ENCODE results near the gene IGF1R. TPM values are rescaled to one million over a fixed set of nuclear protein-coding genes. Genes with fewer than 3 reads are reported as not detected.
A peak's percentile ranks its signal among the peaks of the same experiment; 100 is the strongest.

IGF1R gene
- total and polyA plus RNA-seq, 2 of the 13 experiments (the other 11 are each of a cell fraction or from before 2014, with no cell fraction given) = 15.9 to 18.4 TPM

DNA sequence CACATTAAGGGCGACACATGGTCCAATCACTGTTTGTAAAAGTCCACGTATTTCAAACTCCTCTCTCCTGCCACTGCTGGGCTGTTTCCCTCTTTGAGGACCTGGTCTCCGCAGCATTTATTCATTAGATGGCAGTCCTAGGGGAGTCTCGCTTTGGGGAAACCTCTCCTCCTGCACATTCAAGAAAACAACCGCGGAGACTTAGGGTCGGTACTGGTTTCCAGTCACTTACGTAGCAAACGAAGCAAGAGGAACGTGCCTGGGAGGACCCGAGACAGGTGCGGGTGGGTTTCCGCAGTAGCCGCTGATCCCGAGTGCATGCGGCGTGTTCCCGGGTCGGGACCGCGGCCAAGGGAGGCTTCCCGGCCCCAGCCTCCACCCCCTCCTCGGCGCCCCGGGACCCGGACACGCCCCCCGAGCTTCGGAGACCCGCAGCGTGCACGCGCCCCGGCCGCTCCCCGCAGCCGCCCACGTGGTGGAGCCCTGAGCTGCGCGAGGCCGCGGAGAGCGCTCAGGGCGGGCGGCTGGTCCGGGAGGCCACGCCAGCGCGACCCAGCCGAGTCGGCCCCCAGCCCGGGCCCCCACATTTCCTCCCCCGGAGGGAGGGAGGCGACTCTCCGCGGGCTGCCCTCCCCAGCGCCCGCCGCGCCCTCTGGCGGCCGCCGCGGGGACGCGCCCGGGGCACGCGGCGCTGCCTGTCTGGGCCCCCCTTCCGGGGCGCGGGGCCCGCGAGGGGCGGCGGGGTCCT lies 1.1 kb upstream of the IGF1R start (continued):
- TF ChIP-seq ZNF546 (CRISPR knock-in tag; conservative IDR thresholded peaks at IDR 0.05) (0 out of 2 replicates have a peak, but pooled peaks have one; percentile 47), DR1 (CRISPR knock-in tag; IDR thresholded peaks at IDR 0.05) (no peak), PRPF4 (IDR thresholded peaks at IDR 0.05; ENCODE audit: low read depth, low read length, poor library complexity, severe bottlenecking) (no peak), CBX2 (IDR thresholded peaks at IDR 0.05; ENCODE audit: low read depth, low read length) (no peak; the same call in 1 of the 2 replicates), CBX2 (CRISPR knock-in tag; IDR thresholded peaks at IDR 0.05; ENCODE audit: low read depth) (peak; percentile 93; the same call in 1 of the 2 replicates), MATR3 (CRISPR knock-in tag; IDR thresholded peaks at IDR 0.05) (no peak), ZBTB3 (CRISPR knock-in tag; IDR thresholded peaks at IDR 0.05; ENCODE audit: borderline replicate concordance, low read depth) (no peak), ZNF160 (CRISPR knock-in tag; IDR thresholded peaks at IDR 0.05) (peak; percentile 81), MEIS2 (CRISPR knock-in tag; IDR thresholded peaks at IDR 0.05) (peak; percentile 76; the same call in 1 of the 2 replicates), ZNF883 (CRISPR knock-in tag; IDR thresholded peaks at IDR 0.05; ENCODE audit: not compliant biosample characterization) (peak; percentile 89)
- TF ChIP-seq, protein P1, sequence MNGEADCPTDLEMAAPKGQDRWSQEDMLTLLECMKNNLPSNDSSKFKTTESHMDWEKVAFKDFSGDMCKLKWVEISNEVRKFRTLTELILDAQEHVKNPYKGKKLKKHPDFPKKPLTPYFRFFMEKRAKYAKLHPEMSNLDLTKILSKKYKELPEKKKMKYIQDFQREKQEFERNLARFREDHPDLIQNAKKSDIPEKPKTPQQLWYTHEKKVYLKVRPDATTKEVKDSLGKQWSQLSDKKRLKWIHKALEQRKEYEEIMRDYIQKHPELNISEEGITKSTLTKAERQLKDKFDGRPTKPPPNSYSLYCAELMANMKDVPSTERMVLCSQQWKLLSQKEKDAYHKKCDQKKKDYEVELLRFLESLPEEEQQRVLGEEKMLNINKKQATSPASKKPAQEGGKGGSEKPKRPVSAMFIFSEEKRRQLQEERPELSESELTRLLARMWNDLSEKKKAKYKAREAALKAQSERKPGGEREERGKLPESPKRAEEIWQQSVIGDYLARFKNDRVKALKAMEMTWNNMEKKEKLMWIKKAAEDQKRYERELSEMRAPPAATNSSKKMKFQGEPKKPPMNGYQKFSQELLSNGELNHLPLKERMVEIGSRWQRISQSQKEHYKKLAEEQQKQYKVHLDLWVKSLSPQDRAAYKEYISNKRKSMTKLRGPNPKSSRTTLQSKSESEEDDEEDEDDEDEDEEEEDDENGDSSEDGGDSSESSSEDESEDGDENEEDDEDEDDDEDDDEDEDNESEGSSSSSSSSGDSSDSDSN (CRISPR knock-in tag; IDR thresholded peaks at IDR 0.05) = peak; percentile 63; the same call in 1 of the 2 replicates
- TF ChIP-seq, protein P2, sequence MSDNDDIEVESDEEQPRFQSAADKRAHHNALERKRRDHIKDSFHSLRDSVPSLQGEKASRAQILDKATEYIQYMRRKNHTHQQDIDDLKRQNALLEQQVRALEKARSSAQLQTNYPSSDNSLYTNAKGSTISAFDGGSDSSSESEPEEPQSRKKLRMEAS (IDR thresholded peaks at IDR 0.05) = peak; percentile 98
- TF ChIP-seq, protein P3, sequence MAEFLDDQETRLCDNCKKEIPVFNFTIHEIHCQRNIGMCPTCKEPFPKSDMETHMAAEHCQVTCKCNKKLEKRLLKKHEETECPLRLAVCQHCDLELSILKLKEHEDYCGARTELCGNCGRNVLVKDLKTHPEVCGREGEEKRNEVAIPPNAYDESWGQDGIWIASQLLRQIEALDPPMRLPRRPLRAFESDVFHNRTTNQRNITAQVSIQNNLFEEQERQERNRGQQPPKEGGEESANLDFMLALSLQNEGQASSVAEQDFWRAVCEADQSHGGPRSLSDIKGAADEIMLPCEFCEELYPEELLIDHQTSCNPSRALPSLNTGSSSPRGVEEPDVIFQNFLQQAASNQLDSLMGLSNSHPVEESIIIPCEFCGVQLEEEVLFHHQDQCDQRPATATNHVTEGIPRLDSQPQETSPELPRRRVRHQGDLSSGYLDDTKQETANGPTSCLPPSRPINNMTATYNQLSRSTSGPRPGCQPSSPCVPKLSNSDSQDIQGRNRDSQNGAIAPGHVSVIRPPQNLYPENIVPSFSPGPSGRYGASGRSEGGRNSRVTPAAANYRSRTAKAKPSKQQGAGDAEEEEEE (CRISPR knock-in tag; IDR thresholded peaks at IDR 0.05; ENCODE audit: borderline replicate concordance) = no peak
- TF ChIP-seq, protein P4, sequence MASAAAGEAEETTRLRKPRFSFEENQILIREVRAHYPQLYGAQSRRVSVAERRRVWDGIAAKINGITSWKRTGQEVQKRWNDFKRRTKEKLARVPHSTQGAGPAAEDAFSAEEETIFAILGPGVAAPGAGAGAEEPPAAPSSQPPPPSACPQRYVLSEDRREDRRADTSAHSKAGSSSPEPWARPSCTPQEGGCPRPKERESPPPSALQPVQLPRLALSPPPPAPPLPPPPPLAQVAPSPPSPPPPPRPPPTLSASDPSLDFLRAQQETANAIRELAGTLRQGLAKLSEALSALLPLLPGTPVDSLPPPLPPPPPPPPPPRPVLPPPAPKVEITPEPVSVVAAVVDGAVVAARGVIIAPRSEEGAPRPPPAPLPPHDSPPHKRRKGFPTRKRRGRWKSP (CRISPR knock-in tag; IDR thresholded peaks at IDR 0.05) = no peak
- TF ChIP-seq, protein P5, sequence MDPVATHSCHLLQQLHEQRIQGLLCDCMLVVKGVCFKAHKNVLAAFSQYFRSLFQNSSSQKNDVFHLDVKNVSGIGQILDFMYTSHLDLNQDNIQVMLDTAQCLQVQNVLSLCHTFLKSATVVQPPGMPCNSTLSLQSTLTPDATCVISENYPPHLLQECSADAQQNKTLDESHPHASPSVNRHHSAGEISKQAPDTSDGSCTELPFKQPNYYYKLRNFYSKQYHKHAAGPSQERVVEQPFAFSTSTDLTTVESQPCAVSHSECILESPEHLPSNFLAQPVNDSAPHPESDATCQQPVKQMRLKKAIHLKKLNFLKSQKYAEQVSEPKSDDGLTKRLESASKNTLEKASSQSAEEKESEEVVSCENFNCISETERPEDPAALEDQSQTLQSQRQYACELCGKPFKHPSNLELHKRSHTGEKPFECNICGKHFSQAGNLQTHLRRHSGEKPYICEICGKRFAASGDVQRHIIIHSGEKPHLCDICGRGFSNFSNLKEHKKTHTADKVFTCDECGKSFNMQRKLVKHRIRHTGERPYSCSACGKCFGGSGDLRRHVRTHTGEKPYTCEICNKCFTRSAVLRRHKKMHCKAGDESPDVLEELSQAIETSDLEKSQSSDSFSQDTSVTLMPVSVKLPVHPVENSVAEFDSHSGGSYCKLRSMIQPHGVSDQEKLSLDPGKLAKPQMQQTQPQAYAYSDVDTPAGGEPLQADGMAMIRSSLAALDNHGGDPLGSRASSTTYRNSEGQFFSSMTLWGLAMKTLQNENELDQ (CRISPR knock-in tag; IDR thresholded peaks at IDR 0.05; ENCODE audit: borderline replicate concordance) = no peak
